ENCODE measurements around the gene PRKAR1B.

Gene PRKAR1B

GRCh38 chr7:582931-583330 is 144.2 kb downstream of the PRKAR1B start:
- H3F3A ChIP-seq (ENCODE audit: insufficient read depth, low read length): no peaks in the 10 kb centered on the region
- H4K20me1 ChIP-seq (ENCODE audit: insufficient read depth, low read length): no peaks in the 10 kb centered on the region
- H3K4me3 ChIP-seq (ENCODE audit: low read depth, low read length, poor library complexity, severe bottlenecking): no peak overlapping the region
- H3K27ac ChIP-seq (ENCODE audit: low read depth, low read length, poor library complexity, severe bottlenecking): no peak overlapping the region
- no peak for TF ChIP-seq EZH2 (IDR thresholded peaks at IDR 0.05; ENCODE audit: borderline replicate concordance, low read length)
- TF ChIP-seq CTCF (IDR thresholded peaks at IDR 0.05; ENCODE audit: low read length): no peak
- H3K27me3 ChIP-seq (ENCODE audit: insufficient read depth, low read length): no peaks in the 10 kb centered on the region
- no peaks in the 10 kb centered on the region for H3K79me2 ChIP-seq (ENCODE audit: insufficient read depth, low read length)
- H3K36me3 ChIP-seq (ENCODE audit: insufficient read depth, low read length): no peaks in the 10 kb centered on the region; the same call in 1 of the 2 replicates
- no peak overlapping the region for H2AFZ ChIP-seq (ENCODE audit: low read length)
- no peak overlapping the region for H3K9ac ChIP-seq (ENCODE audit: low read length)
- H3K4me2 ChIP-seq (ENCODE audit: low read length): no peak overlapping the region
- no peaks in the 10 kb centered on the region for H3K9me3 ChIP-seq (ENCODE audit: low read length)
- H3K9me2 ChIP-seq (ENCODE audit: low read depth, low read length): no peaks in the 10 kb centered on the region
- H3K4me1 ChIP-seq (ENCODE audit: insufficient read depth, low read length, severe bottlenecking): no peaks in the 10 kb centered on the region

GRCh38 chr7:582081-582835 is 144.8 kb downstream of the PRKAR1B start:
- no peaks in the 10 kb centered on the region for H3F3A ChIP-seq (ENCODE audit: insufficient read depth, low read length)
- H3K9ac ChIP-seq (ENCODE audit: low read length): no peak overlapping the region
- no peaks in the 10 kb centered on the region for H3K27me3 ChIP-seq (ENCODE audit: insufficient read depth, low read length)
- H2AFZ ChIP-seq (ENCODE audit: low read length): no peak overlapping the region
- TF ChIP-seq EZH2 (IDR thresholded peaks at IDR 0.05; ENCODE audit: borderline replicate concordance, low read length): no peak
- TF ChIP-seq CTCF (IDR thresholded peaks at IDR 0.05; ENCODE audit: low read length): no peak
- no peaks in the 10 kb centered on the region for H3K79me2 ChIP-seq (ENCODE audit: insufficient read depth, low read length)
- H4K20me1 ChIP-seq (ENCODE audit: insufficient read depth, low read length): no peaks in the 10 kb centered on the region
- no peaks in the 10 kb centered on the region for H3K4me1 ChIP-seq (ENCODE audit: insufficient read depth, low read length, severe bottlenecking)
- no peaks in the 10 kb centered on the region for H3K9me3 ChIP-seq (ENCODE audit: low read length)
- H3K4me2 ChIP-seq (ENCODE audit: low read length): no peak overlapping the region
- no peaks in the 10 kb centered on the region for H3K9me2 ChIP-seq (ENCODE audit: low read depth, low read length)
- H3K4me3 ChIP-seq (ENCODE audit: low read depth, low read length, poor library complexity, severe bottlenecking): no peak overlapping the region
- H3K36me3 ChIP-seq (ENCODE audit: insufficient read depth, low read length): no peaks in the 10 kb centered on the region
- no peak overlapping the region for H3K27ac ChIP-seq (ENCODE audit: low read depth, low read length, poor library complexity, severe bottlenecking)

- no peak overlapping the region for H3K9ac ChIP-seq (ENCODE audit: low read length)
- H2AFZ ChIP-seq (ENCODE audit: low read length): no peak overlapping the region
- no peak overlapping the region for H3K4me2 ChIP-seq (ENCODE audit: low read length)
- no peaks in the 10 kb centered on the region for H3K9me3 ChIP-seq (ENCODE audit: low read length)
- H3K36me3 ChIP-seq (ENCODE audit: insufficient read depth, low read length): no peaks in the 10 kb centered on the region; the same call in 1 of the 2 replicates
- H3K27me3 ChIP-seq (ENCODE audit: insufficient read depth, low read length): no peaks in the 10 kb centered on the region
- no peaks in the 10 kb centered on the region for H3K79me2 ChIP-seq (ENCODE audit: insufficient read depth, low read length)
- no peaks in the 10 kb centered on the region for H3K4me1 ChIP-seq (ENCODE audit: insufficient read depth, low read length, severe bottlenecking)
- no peaks in the 10 kb centered on the region for H3K9me2 ChIP-seq (ENCODE audit: low read depth, low read length)
- no peaks in the 10 kb centered on the region for H3F3A ChIP-seq (ENCODE audit: insufficient read depth, low read length)
- no peaks in the 10 kb centered on the region for H4K20me1 ChIP-seq (ENCODE audit: insufficient read depth, low read length)
- no peak overlapping the region for H3K27ac ChIP-seq (ENCODE audit: low read depth, low read length, poor library complexity, severe bottlenecking)
- no peak for TF ChIP-seq CTCF (IDR thresholded peaks at IDR 0.05; ENCODE audit: low read length)
- no peak for TF ChIP-seq EZH2 (IDR thresholded peaks at IDR 0.05; ENCODE audit: borderline replicate concordance, low read length)
- no peak overlapping the region for H3K4me3 ChIP-seq (ENCODE audit: low read depth, low read length, poor library complexity, severe bottlenecking)
These were observed 148.7 kb downstream of the PRKAR1B start for GRCh38 chr7:578386-578785.

Data from OCI-LY1 (cell line).